Esophagus muscularis mucosa (tissue), 4 donors: ENCODE measurements around the gene HERPUD1. TPM values are rescaled to one million over a fixed set of nuclear protein-coding genes. Genes with fewer than 3 reads are reported as not detected.
A peak's percentile ranks its signal among the peaks of the same experiment; 100 is the strongest.

Source experiments
- DNase-seq: peaks from one replicate; pipeline ENCODE4 v3.0.0-alpha.2; 2017; ENCODE audit errors: extremely low spot score
- H3K27ac ChIP-seq, 4 donors: fragments of 200-600 bp; sonication (generic); replicated peaks in 1 of 4; 1 replicate in 3 of 4; 2 replicates in 1 of 4; pipeline ENCODE4 v1.5.1; 2016 to 2019; ENCODE audit warnings: mild to moderate bottlenecking in 1 of 4
- H3K27me3 ChIP-seq, 4 donors: fragments of 200-600 bp; sonication (generic); one replicate each; pipeline versions ENCODE4 v1.5.1 to v1.6.0; 2016 to 2019
- H3K36me3 ChIP-seq, 4 donors: fragments of 200-600 bp; sonication (generic); one replicate each; pipeline ENCODE4 v1.5.1; 2016 to 2019
- H3K4me1 ChIP-seq, 4 donors: fragments of 200-600 bp; sonication (generic); one replicate each; pipeline ENCODE4 v1.5.1; 2016 to 2019
- H3K4me3 ChIP-seq, 4 donors: fragments of 200-600 bp; sonication (generic); 1 replicate in 2 of 4; 2 replicates in 2 of 4; pipeline ENCODE4 v1.5.1; 2016 to 2019; ENCODE audit warnings: mild to moderate bottlenecking in 4 of 4, moderate library complexity in 1 of 4
- H3K9me3 ChIP-seq, 4 donors: fragments of 200-600 bp; sonication (generic); 1 replicate in 3 of 4; 2 replicates in 1 of 4; pipeline ENCODE4 v1.5.1; 2016 to 2019
- CTCF ChIP-seq, 3 experiments: fragments of 200-600 bp in 2 of 3; fragments of 450-650 bp in 1 of 3; sonication (generic) in 2 of 3; IDR thresholded peaks; one replicate each; pipeline ENCODE4 v1.5.1; 2017 to 2019; ENCODE audit warnings: antibody characterized with exemption in 3 of 3, mild to moderate bottlenecking in 2 of 3, moderate library complexity in 1 of 3
- EP300 ChIP-seq: sonication (generic); formaldehyde crosslinking; IDR thresholded peaks from one replicate; pipeline ENCODE4 v1.6.1; 2017; ENCODE audit warnings: antibody characterized with exemption
- POLR2A ChIP-seq: fragments of 450-650 bp; IDR thresholded peaks from one replicate; pipeline ENCODE4 v1.6.1; 2017; ENCODE audit warnings: antibody characterized with exemption, moderate library complexity, mild to moderate bottlenecking, low read depth
- POLR2AphosphoS5 ChIP-seq, 2 donors: sonication (generic); formaldehyde crosslinking; IDR thresholded peaks; one replicate each; pipeline ENCODE4 v1.6.1; 2017; ENCODE audit warnings: antibody characterized with exemption in 2 of 2
- WGBS: methylation state at CpG from one replicate; pipeline ENCODE4 v1.1.5; 2018; 5-methylcytosine and 5-hydroxymethylcytosine counted together
- intact Hi-C: fragments of 100-400 bp; cut with DNase I; formaldehyde crosslinking; loops from one replicate; pipeline ENCODE4 v1.15.1; 2023
- total RNA-seq, 4 donors: library from RNA; depleted of rRNA; stranded (reverse); fragments of >200 nt; gene quantifications; one replicate each; pipeline versions ENCODE4 v1.1.0 to v1.2.1, GENCODE V29; 2016

Gene HERPUD1
- total RNA-seq, 4 donors from 2014 or later = 64.0 to 99.7 (median 71.5) TPM

GRCh38 chr16:56966093-56966475 lies 34.1 kb downstream of the HERPUD1 start:
- Histone ChIP-seq H3K27me3 (no peaks in the 10 kb centered on the region), H3K4me1 (peaks cover 23 to 35% (median 31%) of the 10 kb centered on the region in 4 donors), H3K9me3 (no peaks in the 10 kb centered on the region), H3K27ac (peak overlapping the region in 2 of 4 donors; percentile 28 to 38), H3K4me3 (no peak overlapping the region), H3K36me3 (no peaks in the 10 kb centered on the region)
- DNase-seq = no peak
- 41% methylated on average over 3 of the region's 3 CpGs for WGBS
- intact Hi-C loops = no loop called here
- TF ChIP-seq CTCF (IDR thresholded peaks at IDR 0.05) (no peak), POLR2A (no peak)

GRCh38 chr16:56967733-56968132 lies 35.8 kb downstream of the HERPUD1 start:
- TF ChIP-seq EP300 (no peak), CTCF (IDR thresholded peaks at IDR 0.05) (no peak), POLR2A (no peak), POLR2AphosphoS5 (IDR thresholded peaks at IDR 0.05) (no peak)
- Histone ChIP-seq H3K4me1 (peaks cover 9 to 26% (median 22%) of the 10 kb centered on the region in 4 donors), H3K9me3 (no peaks in the 10 kb centered on the region), H3K36me3 (no peaks in the 10 kb centered on the region), H3K27ac (no peak overlapping the region), H3K27me3 (no peaks in the 10 kb centered on the region), H3K4me3 (no peak overlapping the region)
- no peak for DNase-seq
- intact Hi-C loops = no loop called here
- WGBS = 63% methylated on average over 2 of the region's 2 CpGs

- no CpG with 5 or more reads among the region's 7 CpGs for WGBS
- no peaks in the 10 kb centered on the region for H3K36me3 ChIP-seq
- no peak for DNase-seq
- H3K27ac ChIP-seq = no peak overlapping the region
- intact Hi-C loops = no loop called here
- H3K4me3 ChIP-seq = no peak overlapping the region
- no peaks in the 10 kb centered on the region for H3K27me3 ChIP-seq
- TF ChIP-seq POLR2A (no peak), POLR2AphosphoS5 (IDR thresholded peaks at IDR 0.05) (no peak), EP300 (no peak), CTCF (IDR thresholded peaks at IDR 0.05) (no peak)
- peaks cover 9 to 22% (median 15%) of the 10 kb centered on the region in 4 donors for H3K4me1 ChIP-seq
- no peaks in the 10 kb centered on the region for H3K9me3 ChIP-seq
Measured at GRCh38 chr16:56969769-56970168, 37.8 kb downstream of the HERPUD1 start.

- intact Hi-C loops = no loop called here
- 64% methylated on average over 8 of the region's 8 CpGs for WGBS
- H3K27ac ChIP-seq = no peak overlapping the region
Measured at GRCh38 chr16:56970934-56971767, 39.2 kb downstream of the HERPUD1 start.

More at GRCh38 chr16:56970934-56971767, 39.2 kb downstream of the HERPUD1 start:
- no peak for DNase-seq
- H3K9me3 ChIP-seq = no peaks in the 10 kb centered on the region
- H3K4me3 ChIP-seq = no peak overlapping the region
- TF ChIP-seq POLR2A (no peak), CTCF (IDR thresholded peaks at IDR 0.05) (no peak), EP300 (no peak), POLR2AphosphoS5 (IDR thresholded peaks at IDR 0.05) (no peak)
- no peaks in the 10 kb centered on the region for H3K36me3 ChIP-seq
- peaks cover 2 to 10% (median 3%) of the 10 kb centered on the region in 4 donors for H3K4me1 ChIP-seq
- H3K27me3 ChIP-seq = no peaks in the 10 kb centered on the region
